Measurements from ENCODE around the gene ZNF462.

The ZNF462 gene

DNA sequence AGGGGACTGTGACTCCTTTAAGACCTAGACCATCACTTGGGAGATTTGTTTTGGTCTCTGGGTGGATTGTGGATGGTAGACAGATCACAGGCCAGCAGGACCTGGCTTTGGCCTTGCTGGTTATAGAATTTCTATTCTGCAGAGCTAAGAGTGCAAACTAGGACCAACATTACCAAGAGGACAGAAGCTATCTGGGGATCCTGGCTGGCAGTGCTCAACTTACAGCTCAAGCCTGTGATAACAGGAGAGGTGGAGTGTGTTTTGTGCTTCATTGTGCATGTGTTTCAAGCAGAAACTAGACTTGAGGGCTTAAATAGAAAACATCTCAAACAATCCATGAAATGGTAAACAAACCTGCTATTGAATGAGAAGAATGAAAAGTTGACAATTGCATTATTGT lies 106.7 kb downstream of the ZNF462 start:
- Histone ChIP-seq H3K79me2 (ENCODE audit: low read length) (no peaks in the 10 kb centered on the region), H3K4me1 (ENCODE audit: low read length) (peaks cover 12% of the 10 kb centered on the region), H3K4me2 (ENCODE audit: low read length) (no peak overlapping the region), H2AFZ (ENCODE audit: low read depth, low read length) (no peak overlapping the region), H4K20me1 (ENCODE audit: insufficient read depth, low read length) (no peaks in the 10 kb centered on the region), H3K9me3 (ENCODE audit: insufficient read depth, low read length) (no peaks in the 10 kb centered on the region), H3K9ac (ENCODE audit: low read length) (no peak overlapping the region), H3K27ac (ENCODE audit: low read length) (no peak overlapping the region), H3K36me3 (replicated peaks; ENCODE audit: low read depth, low read length) (no peaks in the 10 kb centered on the region), H3K27me3 (ENCODE audit: low read depth, low read length) (peaks cover 60% of the 10 kb centered on the region), H3K4me3 (ENCODE audit: low read length) (no peak overlapping the region)
- no peak for TF ChIP-seq EZH2phosphoT487 (IDR thresholded peaks at IDR 0.05; ENCODE audit: low read depth)
- TF ChIP-seq CTCF (IDR thresholded peaks at IDR 0.05; ENCODE audit: low read depth, low read length), result no peak

DNA sequence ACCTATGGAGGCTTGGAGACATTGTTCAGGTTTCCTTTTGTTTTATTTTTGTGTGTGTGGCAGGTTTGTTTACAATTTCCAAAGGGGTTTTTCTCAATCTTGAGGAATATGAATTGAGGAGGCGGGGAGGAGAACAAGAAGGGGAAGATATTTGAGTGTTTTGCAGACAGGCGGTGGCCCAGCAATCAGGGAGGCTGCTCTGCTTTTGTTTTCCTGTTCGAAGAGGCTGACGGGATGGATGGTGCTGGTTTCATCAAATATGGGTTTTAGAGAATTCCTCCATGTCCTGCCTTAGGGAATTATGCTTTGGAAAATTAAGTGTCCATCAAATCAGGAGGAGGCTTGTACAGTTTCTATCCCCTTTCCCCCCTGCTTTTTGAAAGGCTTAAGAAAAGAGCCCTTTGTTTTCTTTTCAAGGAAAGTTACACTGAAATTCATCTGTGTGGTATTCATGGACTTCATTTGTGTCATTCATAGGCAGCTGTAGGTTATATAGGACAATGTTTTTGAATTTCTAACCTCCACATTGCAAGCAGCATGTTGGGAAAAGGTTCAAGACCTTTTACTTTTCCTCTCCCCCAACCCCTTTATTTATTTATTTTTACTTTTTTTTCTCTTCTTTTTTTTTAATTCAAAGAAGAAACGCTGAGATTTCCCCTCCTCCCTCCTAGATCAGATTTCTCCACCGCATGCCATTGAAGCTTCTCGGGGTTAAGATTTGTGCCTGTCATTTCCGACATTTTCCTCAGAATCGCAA lies 107.4 kb downstream of the ZNF462 start:
- Histone ChIP-seq H3K4me3 (ENCODE audit: low read length) (no peak overlapping the region), H2AFZ (ENCODE audit: low read depth, low read length) (no peak overlapping the region), H3K27ac (ENCODE audit: low read length) (no peak overlapping the region), H3K36me3 (replicated peaks; ENCODE audit: low read depth, low read length) (no peaks in the 10 kb centered on the region), H4K20me1 (ENCODE audit: insufficient read depth, low read length) (no peaks in the 10 kb centered on the region), H3K9ac (ENCODE audit: low read length) (no peak overlapping the region), H3K79me2 (ENCODE audit: low read length) (no peaks in the 10 kb centered on the region), H3K27me3 (ENCODE audit: low read depth, low read length) (peaks cover 66% of the 10 kb centered on the region), H3K4me2 (ENCODE audit: low read length) (no peak overlapping the region), H3K9me3 (ENCODE audit: insufficient read depth, low read length) (no peaks in the 10 kb centered on the region), H3K4me1 (ENCODE audit: low read length) (peaks cover 8% of the 10 kb centered on the region)
- no peak for TF ChIP-seq EZH2phosphoT487 (IDR thresholded peaks at IDR 0.05; ENCODE audit: low read depth)
- no peak for TF ChIP-seq CTCF (IDR thresholded peaks at IDR 0.05; ENCODE audit: low read depth, low read length)

GRCh38 chr9:106970976-106971457 lies 108.1 kb downstream of the ZNF462 start:
- TF ChIP-seq CTCF (IDR thresholded peaks at IDR 0.05; ENCODE audit: low read depth, low read length), result no peak
- H3K9ac ChIP-seq (ENCODE audit: low read length), result no peak overlapping the region
- H3K36me3 ChIP-seq (replicated peaks; ENCODE audit: low read depth, low read length), result no peaks in the 10 kb centered on the region
- no peaks in the 10 kb centered on the region for H3K9me3 ChIP-seq (ENCODE audit: insufficient read depth, low read length)
- no peak overlapping the region for H3K4me2 ChIP-seq (ENCODE audit: low read length)
- H3K27ac ChIP-seq (ENCODE audit: low read length), result no peak overlapping the region
- H2AFZ ChIP-seq (ENCODE audit: low read depth, low read length), result no peak overlapping the region
- H3K79me2 ChIP-seq (ENCODE audit: low read length), result no peaks in the 10 kb centered on the region
- no peaks in the 10 kb centered on the region for H4K20me1 ChIP-seq (ENCODE audit: insufficient read depth, low read length)
- H3K4me3 ChIP-seq (ENCODE audit: low read length), result no peak overlapping the region
- H3K4me1 ChIP-seq (ENCODE audit: low read length), result peaks cover 8% of the 10 kb centered on the region
- H3K27me3 ChIP-seq (ENCODE audit: low read depth, low read length), result peaks cover 66% of the 10 kb centered on the region

DNA sequence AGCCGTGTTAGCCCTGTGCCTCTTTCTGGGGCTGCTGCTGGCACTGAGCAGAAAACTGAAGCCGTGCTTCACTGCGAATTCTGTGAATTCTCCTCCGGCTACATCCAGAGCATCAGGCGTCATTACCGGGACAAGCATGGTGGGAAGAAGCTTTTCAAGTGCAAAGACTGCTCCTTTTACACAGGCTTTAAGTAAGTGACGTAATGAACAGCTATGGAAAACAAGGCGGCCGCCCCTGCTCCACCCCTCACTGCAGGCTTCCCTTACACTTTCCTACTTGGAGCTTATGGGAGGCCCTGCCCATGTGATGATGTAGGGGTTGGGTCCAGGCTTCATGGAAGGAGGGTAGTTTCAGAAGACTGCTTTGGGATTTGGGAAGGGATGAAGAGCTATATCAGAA lies 109.1 kb downstream of the ZNF462 start:
- Histone ChIP-seq H4K20me1 (ENCODE audit: insufficient read depth, low read length) (no peaks in the 10 kb centered on the region), H3K36me3 (replicated peaks; ENCODE audit: low read depth, low read length) (no peaks in the 10 kb centered on the region)
- TF ChIP-seq EZH2phosphoT487 (IDR thresholded peaks at IDR 0.05; ENCODE audit: low read depth) (no peak), CTCF (IDR thresholded peaks at IDR 0.05; ENCODE audit: low read depth, low read length) (no peak)

More for the DNA sequence above, 109.1 kb downstream of the ZNF462 start:
- H3K79me2 ChIP-seq (ENCODE audit: low read length), result no peaks in the 10 kb centered on the region
- H3K4me1 ChIP-seq (ENCODE audit: low read length), result peaks cover 8% of the 10 kb centered on the region
- H3K4me2 ChIP-seq (ENCODE audit: low read length), result no peak overlapping the region
- H3K27ac ChIP-seq (ENCODE audit: low read length), result no peak overlapping the region
- no peak overlapping the region for H3K4me3 ChIP-seq (ENCODE audit: low read length)
- H3K27me3 ChIP-seq (ENCODE audit: low read depth, low read length), result peaks cover 71% of the 10 kb centered on the region
- no peak overlapping the region for H2AFZ ChIP-seq (ENCODE audit: low read depth, low read length)
- no peak overlapping the region for H3K9ac ChIP-seq (ENCODE audit: low read length)
- no peaks in the 10 kb centered on the region for H3K9me3 ChIP-seq (ENCODE audit: insufficient read depth, low read length)
